ENCODE results near the gene KRT80.

Gene KRT80

DNA sequence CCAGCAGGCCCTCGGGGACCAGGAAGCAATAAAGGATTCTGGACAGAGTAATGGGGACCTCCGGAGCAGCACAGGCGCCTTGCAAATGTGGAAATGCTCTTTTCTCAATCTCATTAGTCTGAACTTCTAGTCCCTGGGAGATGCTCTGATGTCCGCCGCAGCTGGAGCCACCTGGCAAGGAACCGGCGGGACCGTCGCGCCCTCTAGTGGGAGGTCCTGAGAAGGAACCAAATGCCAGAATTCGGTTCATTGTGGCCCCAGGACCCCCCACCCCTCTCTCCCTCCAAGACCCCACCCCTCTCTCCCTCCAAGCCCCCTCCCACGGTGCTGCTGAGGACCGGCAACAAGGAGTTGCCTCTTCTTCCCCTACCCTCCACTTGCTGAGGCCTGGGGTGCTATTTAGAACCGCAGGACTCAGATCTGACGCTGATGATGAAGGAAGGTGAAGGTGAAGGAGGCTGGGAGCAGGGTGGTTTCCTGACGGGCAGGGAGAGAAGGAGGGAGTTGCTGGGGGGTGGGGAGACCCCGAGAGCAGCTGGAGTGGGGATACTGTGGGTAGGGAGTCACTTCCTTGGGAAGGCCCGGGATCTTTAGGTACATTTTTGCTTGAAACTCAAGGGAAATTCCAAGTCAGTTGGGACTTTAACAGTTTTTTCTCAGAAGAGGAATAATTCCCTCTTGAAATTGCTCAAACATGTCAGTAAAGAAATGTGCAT is 69.8 kb downstream of the KRT80 start:
- TF ChIP-seq, protein P1, sequence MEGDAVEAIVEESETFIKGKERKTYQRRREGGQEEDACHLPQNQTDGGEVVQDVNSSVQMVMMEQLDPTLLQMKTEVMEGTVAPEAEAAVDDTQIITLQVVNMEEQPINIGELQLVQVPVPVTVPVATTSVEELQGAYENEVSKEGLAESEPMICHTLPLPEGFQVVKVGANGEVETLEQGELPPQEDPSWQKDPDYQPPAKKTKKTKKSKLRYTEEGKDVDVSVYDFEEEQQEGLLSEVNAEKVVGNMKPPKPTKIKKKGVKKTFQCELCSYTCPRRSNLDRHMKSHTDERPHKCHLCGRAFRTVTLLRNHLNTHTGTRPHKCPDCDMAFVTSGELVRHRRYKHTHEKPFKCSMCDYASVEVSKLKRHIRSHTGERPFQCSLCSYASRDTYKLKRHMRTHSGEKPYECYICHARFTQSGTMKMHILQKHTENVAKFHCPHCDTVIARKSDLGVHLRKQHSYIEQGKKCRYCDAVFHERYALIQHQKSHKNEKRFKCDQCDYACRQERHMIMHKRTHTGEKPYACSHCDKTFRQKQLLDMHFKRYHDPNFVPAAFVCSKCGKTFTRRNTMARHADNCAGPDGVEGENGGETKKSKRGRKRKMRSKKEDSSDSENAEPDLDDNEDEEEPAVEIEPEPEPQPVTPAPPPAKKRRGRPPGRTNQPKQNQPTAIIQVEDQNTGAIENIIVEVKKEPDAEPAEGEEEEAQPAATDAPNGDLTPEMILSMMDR (conservative IDR thresholded peaks at IDR 0.05; ENCODE audit: low read depth, low read length), result peak; percentile 76
- H3K4me3 ChIP-seq (ENCODE audit: low read length), result no peak overlapping the region
- no peak for DNase-seq (ENCODE audit: low read depth)

DNA sequence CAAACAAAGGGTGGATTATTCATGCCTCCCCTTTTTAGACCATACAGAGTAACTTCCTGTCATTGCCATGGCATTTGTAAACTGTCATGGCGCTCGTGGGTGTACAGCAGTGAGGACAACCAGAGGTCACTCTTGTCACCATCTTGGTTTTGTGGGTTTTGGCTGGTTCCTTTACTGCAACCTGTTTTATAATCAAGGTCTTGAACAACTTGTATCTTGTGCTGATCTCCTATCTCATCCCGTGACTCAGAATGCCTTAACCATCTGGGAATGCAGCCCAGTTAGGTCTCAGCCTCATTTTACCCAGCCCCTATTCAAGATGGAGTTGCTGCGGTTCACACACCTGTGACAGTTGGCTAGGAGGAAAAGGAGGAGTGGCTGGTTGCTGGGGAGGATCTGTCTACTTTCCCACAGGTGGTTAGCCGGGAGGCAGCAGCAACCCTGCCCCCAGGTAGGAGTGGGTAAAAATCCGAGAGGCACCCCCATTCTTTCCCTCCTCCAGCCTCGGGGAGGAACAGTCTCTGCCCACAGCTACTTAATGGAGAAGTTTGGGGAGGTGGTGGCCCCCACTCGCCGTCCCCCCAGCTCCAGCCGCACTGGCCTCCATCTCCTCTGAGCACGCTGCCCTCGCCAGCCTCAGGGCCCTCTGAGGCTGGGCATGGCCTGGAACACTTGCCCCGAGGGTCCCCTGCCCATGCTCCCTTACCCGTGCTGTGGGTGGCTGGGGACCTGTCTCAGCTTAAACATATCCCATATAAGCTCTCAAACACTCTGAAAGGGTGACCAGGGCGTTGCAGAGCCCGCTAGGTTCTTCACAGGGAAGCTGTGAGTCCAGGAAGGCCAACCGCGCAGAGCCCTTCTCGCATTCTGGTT is 70.6 kb downstream of the KRT80 start:
- DNase-seq (ENCODE audit: low read depth), result no peak
- no peak overlapping the region for H3K4me3 ChIP-seq (ENCODE audit: low read length)
- TF ChIP-seq, protein P1 (conservative IDR thresholded peaks at IDR 0.05; ENCODE audit: low read depth, low read length), result no peak

DNA sequence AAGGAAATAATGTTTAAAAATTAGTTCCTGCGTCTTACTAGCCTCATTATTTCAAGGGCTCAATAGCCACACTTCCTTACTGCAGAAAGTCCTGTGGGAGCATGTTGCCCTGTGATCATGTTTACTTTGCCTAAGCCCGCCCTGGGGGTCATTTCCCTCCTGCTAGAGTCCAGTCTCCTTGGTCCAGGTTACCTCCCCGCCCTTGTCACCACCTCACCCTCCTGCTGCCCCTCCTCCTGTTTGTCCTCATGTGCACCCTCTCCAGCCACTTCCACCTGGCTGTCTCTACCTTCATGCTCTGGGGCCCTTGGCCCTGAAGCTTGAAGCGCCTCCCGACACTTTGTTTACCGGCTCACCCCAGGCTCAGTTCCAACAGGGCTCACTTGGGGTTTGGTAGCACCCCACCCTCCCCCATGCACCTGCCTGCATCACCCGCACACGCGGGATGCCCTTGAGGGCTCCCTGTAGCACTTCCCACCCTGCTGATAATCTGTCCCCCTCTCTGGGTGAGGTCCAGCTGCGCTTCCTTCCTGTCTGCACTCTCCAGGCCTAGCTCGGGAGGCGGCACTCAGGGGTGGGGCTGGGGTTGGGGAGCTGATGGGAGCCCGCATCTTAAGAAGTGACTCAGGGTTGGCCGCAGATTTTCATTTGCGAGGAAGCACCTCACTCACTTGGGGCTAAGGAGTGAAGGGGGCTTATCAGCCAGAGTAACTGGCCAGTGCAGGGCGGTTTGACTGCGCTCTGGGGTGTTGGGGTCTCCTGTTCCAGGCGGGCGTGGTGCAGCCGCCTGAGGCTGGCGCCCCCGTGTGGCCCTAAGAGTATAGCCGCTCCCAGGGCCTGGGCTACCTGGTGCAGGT is 72.2 kb downstream of the KRT80 start:
- H3K4me3 ChIP-seq (ENCODE audit: low read length), result no peak overlapping the region
- TF ChIP-seq, protein P1 (conservative IDR thresholded peaks at IDR 0.05; ENCODE audit: low read depth, low read length), result peak; percentile 84
- DNase-seq (ENCODE audit: low read depth), result no peak
